CD8-positive, alpha-beta memory T cell (primary cell): ENCODE data around the gene FAAH2. TPM values are rescaled to one million over a fixed set of nuclear protein-coding genes. Genes with fewer than 3 reads are reported as not detected.

ENCODE experiments used
- CTCF ChIA-PET: fragments of 350-600 bp; sonication (Branson Sonifier 250); formaldehyde crosslinking; loops from one replicate; lab custom pipeline; 2021; ENCODE audit warnings: antibody characterized with exemption; lab: Charles Lee
- POLR2A ChIA-PET: fragments of 350-600 bp; sonication (Branson Sonifier 250); formaldehyde crosslinking; loops from one replicate; lab custom pipeline; 2021; ENCODE audit warnings: antibody characterized with exemption; lab: Charles Lee
- DNase-seq, 5 donors: peaks; one replicate each; pipeline versions ENCODE4 v3.0.0 to v3.0.0-alpha.2; 2020 to 2022; ENCODE audit warnings: mixed read lengths in 1 of 5
- H3K27ac ChIP-seq: one replicate; pipeline ENCODE4 v1.7.0; 2013; ENCODE audit warnings: low read depth, mild to moderate bottlenecking, low read length, moderate library complexity
- H3K27me3 ChIP-seq: 2 replicates; pipeline ENCODE4 v1.7.0; 2013; ENCODE audit warnings: low read length, mild to moderate bottlenecking; ENCODE audit not compliant: insufficient read depth, poor library complexity, severe bottlenecking
- H3K36me3 ChIP-seq: 2 replicates; pipeline ENCODE4 v1.7.0; 2013; ENCODE audit warnings: mild to moderate bottlenecking, low read length, moderate library complexity; ENCODE audit not compliant: insufficient read depth
- H3K4me1 ChIP-seq: 2 replicates; pipeline ENCODE4 v1.7.0; 2013; ENCODE audit warnings: mild to moderate bottlenecking, low read length, moderate library complexity; ENCODE audit not compliant: insufficient read depth
- H3K4me3 ChIP-seq: 2 replicates; pipeline ENCODE4 v1.7.0; 2013; ENCODE audit warnings: mild to moderate bottlenecking, low read length
- H3K9me3 ChIP-seq: 2 replicates; pipeline ENCODE4 v1.7.0; 2013; ENCODE audit warnings: mild to moderate bottlenecking, low read length
- H3K27ac Mint-ChIP-seq, 8 donors: one replicate each; pipeline ENCODE4 v1.8.0; 2020 to 2021; ENCODE audit warnings: mixed read lengths in 8 of 8, mild to moderate bottlenecking in 6 of 8, inconsistent platforms in 3 of 8, moderate library complexity in 3 of 8
- H3K27me3 Mint-ChIP-seq, 2 donors: one replicate each; pipeline ENCODE4 v1.8.0; 2020 to 2021; ENCODE audit warnings: mixed read lengths in 2 of 2, mild to moderate bottlenecking in 1 of 2, moderate library complexity in 1 of 2
- H3K36me3 Mint-ChIP-seq, 3 donors: one replicate each; pipeline ENCODE4 v1.8.0; 2020 to 2021; ENCODE audit warnings: mixed read lengths in 3 of 3, inconsistent platforms in 1 of 3, mild to moderate bottlenecking in 1 of 3
- H3K4me1 Mint-ChIP-seq, 3 donors: one replicate each; pipeline ENCODE4 v1.8.0; 2020 to 2021; ENCODE audit warnings: mixed read lengths in 3 of 3, inconsistent platforms in 1 of 3, mild to moderate bottlenecking in 1 of 3
- H3K4me3 Mint-ChIP-seq, 7 donors: one replicate each; pipeline ENCODE4 v1.8.0; 2020 to 2021; ENCODE audit warnings: mixed read lengths in 7 of 7, mild to moderate bottlenecking in 6 of 7, moderate library complexity in 4 of 7, inconsistent platforms in 2 of 7
- H3K9me3 Mint-ChIP-seq, 5 donors: one replicate each; pipeline ENCODE4 v1.8.0; 2020 to 2022; ENCODE audit warnings: mixed read lengths in 5 of 5, mild to moderate bottlenecking in 3 of 5, moderate library complexity in 2 of 5, inconsistent platforms in 1 of 5
- polyA plus RNA-seq: library from polyadenylated mRNA; unstranded; fragments of 300-500 nt; fragmentation: Illumina TruSeq; gene quantifications from one replicate; pipeline ENCODE4 v1.2.3, GENCODE V29; 2021
- total RNA-seq, 2 experiments: library from RNA; stranded (reverse); gene quantifications; one replicate each; pipeline ENCODE4 v1.2.3, GENCODE V29; 2021

The FAAH2 gene, protein sequence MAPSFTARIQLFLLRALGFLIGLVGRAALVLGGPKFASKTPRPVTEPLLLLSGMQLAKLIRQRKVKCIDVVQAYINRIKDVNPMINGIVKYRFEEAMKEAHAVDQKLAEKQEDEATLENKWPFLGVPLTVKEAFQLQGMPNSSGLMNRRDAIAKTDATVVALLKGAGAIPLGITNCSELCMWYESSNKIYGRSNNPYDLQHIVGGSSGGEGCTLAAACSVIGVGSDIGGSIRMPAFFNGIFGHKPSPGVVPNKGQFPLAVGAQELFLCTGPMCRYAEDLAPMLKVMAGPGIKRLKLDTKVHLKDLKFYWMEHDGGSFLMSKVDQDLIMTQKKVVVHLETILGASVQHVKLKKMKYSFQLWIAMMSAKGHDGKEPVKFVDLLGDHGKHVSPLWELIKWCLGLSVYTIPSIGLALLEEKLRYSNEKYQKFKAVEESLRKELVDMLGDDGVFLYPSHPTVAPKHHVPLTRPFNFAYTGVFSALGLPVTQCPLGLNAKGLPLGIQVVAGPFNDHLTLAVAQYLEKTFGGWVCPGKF
- total RNA-seq: 1 to 10 TPM; 2.0 to 2.4 TPM
- 6.6 TPM for polyA plus RNA-seq

DNA sequence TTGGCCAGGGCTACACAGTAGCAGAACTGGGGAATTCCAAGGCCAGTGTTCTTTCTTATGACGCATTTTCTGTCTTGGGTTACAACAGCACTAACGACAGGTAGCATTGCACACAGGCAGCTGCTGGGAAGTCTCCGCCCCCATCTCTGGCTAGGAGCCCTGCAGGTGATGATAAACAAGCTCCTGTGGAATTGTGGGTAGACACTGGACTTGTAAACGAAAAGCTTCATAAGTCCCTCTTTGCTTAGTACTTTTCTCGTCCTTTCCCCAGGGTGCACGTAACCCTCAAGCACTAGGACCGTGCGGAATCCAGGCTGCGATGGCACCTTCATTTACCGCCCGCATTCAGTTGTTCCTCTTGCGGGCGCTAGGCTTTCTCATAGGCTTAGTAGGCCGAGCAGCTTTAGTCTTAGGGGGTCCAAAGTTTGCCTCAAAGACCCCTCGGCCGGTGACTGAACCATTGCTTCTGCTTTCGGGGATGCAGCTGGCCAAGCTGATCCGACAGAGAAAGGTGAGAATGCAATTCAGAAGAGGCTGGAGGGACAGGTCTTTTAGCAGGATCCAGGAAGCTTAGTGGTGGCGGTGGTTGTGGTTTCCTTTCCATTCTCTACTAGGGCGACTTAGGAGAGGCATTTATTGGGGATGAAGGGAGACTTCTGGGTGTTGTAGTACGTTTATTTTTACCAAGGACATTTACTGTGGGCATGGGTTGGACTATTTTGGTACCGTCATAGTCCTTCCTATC lies at the start of gene FAAH2:
TSS of gene FAAH2 (plus strand) at position 200 of the 745 bp plus-strand sequence. CDS start at position 320, 120 bp downstream.
- CTCF ChIA-PET: interaction anchor here (0.5 to 0.9 kb wide), 2 partner anchors 165 to 498 kb away, joined by 3 to 4 read pairs; partner anchors contain the start of gene SPIN2B

DNA sequence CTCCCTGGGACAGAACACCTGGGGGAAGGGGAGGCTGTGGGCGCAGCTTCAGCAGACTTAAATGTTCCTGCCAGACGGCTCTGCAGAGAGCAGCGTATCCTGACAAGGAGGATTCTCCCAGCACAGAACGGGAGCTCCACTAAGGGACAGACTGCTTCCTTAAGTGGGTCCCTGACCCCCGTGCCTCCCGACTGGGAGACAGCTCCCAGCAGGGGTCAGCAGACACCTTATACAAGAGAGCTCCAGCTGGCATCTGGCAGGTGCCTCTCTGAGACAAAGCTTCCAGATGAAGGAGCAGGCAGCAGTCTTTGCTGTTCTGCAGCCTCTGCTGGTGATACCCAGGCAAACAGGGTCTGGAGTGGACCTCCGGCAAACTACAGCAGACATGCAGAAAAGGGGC lies 44.5 kb upstream of the FAAH2 start:
- H3K36me3 Mint-ChIP-seq: peaks cover 0 to 18% (median 12%) of the 10 kb centered on the region in 3 donors
- no peak overlapping the region for H3K27ac Mint-ChIP-seq
- DNase-seq: no peak
- peaks cover 0 to 16% of the 10 kb centered on the region in 2 donors for H3K27me3 Mint-ChIP-seq
- no peak overlapping the region for H3K4me3 ChIP-seq
- ChIA-PET POLR2A (no interaction called here), CTCF (no interaction called here)
- H3K9me3 ChIP-seq: no peaks in the 10 kb centered on the region
- peaks cover 6 to 56% (median 16%) of the 10 kb centered on the region in 5 donors for H3K9me3 Mint-ChIP-seq
- no peak overlapping the region for H3K4me3 Mint-ChIP-seq
- no peaks in the 10 kb centered on the region for H3K4me1 ChIP-seq
- no peak overlapping the region for H3K27ac ChIP-seq
- no peaks in the 10 kb centered on the region for H3K4me1 Mint-ChIP-seq
- no peaks in the 10 kb centered on the region for H3K27me3 ChIP-seq
- no peaks in the 10 kb centered on the region for H3K36me3 ChIP-seq

More for the DNA sequence above, at the start of gene FAAH2:
- H3K27me3 ChIP-seq: no peaks in the 10 kb centered on the region
- Mint-ChIP-seq H3K27ac (peak within 1 kb of the TSS; percentile 15 to 92 (median 84)), H3K36me3 (peaks cover 0 to 4% (median 0%) of the 10 kb centered on the region in 3 donors), H3K27me3 (peaks cover 0 to 2% of the 10 kb centered on the region in 2 donors), H3K4me1 (peaks cover 11 to 51% (median 51%) of the 10 kb centered on the region in 3 donors), H3K4me3 (peak within 1 kb of the TSS; percentile 82 to 99 (median 90)), H3K9me3 (no peaks in the 10 kb centered on the region)
- no peaks in the 10 kb centered on the region for H3K36me3 ChIP-seq
- POLR2A ChIA-PET: no interaction called here
- H3K4me3 ChIP-seq: peak within 1 kb of the TSS; percentile 87
- H3K27ac ChIP-seq: peak within 1 kb of the TSS; percentile 31
- H3K9me3 ChIP-seq: no peaks in the 10 kb centered on the region
- no peaks in the 10 kb centered on the region for H3K4me1 ChIP-seq
- DNase-seq: peak; percentile 21 to 72 (median 46)

DNA sequence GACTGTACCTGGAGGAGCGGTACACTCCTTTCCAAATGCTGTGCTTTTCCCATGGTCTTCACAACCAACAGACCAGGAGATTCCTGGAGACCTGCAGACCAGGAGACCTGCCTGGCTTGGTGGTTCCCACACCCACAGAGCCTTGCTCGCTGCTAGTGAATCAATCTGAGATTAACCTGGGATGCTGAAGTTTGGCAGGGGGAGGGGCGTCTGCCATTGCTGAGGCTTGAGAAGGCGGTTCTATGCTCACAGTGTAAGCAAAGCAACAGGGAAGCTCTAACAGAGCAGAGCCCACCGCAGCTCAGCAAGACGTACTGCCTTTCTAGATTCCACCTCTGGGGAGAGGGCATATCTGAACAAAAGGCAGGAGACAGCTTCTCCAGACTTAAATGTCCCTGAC lies 34.5 kb upstream of the FAAH2 start:
- H3K4me3 Mint-ChIP-seq: no peak overlapping the region
- Histone ChIP-seq H3K27ac (no peak overlapping the region), H3K36me3 (no peaks in the 10 kb centered on the region), H3K4me1 (no peaks in the 10 kb centered on the region), H3K9me3 (no peaks in the 10 kb centered on the region), H3K27me3 (no peaks in the 10 kb centered on the region), H3K4me3 (no peak overlapping the region)
- CTCF ChIA-PET: no interaction called here
- no peak overlapping the region for H3K27ac Mint-ChIP-seq
- DNase-seq: no peak
- POLR2A ChIA-PET: no interaction called here
- peaks cover 0 to 6% of the 10 kb centered on the region in 2 donors for H3K27me3 Mint-ChIP-seq
- H3K36me3 Mint-ChIP-seq: no peaks in the 10 kb centered on the region
- H3K9me3 Mint-ChIP-seq: peaks cover 0 to 45% (median 27%) of the 10 kb centered on the region in 5 donors
- no peaks in the 10 kb centered on the region for H3K4me1 Mint-ChIP-seq

DNA sequence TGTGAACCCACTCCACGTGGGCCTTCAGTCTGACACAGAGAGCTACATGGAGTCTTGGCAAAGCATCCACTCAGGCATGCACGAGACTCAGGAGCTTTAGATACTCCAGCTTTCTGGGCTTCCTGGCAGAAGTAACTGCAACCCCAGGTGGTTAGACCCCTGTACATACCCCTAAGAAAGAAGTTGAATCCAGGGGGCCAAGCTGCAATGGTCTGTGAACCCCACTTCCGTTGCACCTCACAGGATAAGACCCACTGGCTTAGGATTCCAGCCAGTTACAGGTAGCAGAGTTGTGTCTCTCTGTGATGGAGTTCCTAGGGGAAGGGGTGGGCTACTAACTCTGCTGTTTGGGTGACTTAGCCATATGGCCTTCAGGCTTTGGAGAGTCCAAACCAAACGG lies 21.4 kb upstream of the FAAH2 start:
- Mint-ChIP-seq H3K27me3 (peaks cover 7% of the 10 kb centered on the region in 2 donors), H3K4me1 (no peaks in the 10 kb centered on the region), H3K4me3 (no peak overlapping the region), H3K27ac (no peak overlapping the region), H3K36me3 (no peaks in the 10 kb centered on the region), H3K9me3 (peaks cover 8 to 21% (median 14%) of the 10 kb centered on the region in 5 donors)
- no peak for DNase-seq
- Histone ChIP-seq H3K27me3 (no peaks in the 10 kb centered on the region), H3K36me3 (no peaks in the 10 kb centered on the region), H3K4me1 (no peaks in the 10 kb centered on the region), H3K27ac (no peak overlapping the region), H3K4me3 (no peak overlapping the region), H3K9me3 (no peaks in the 10 kb centered on the region)
- ChIA-PET CTCF (no interaction called here), POLR2A (no interaction called here)

DNA sequence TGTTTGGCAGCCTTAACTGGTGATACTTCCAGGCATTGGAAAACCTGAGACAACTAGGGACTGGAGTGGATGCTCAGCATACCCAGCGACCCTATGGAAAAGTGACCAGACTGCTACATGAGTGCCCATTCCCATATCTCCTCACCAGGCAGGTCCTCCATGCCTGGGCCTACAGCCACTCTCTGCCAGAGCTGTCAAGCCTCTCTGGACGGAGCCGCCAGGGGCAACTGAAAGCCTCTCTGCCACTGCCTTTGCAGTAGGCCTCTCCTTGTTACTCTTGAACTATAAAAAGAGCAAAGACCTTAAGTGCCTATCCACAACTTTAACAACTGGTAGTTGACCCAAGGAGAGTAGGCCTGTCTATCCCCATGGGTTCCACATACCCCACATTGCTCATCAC lies 20.2 kb upstream of the FAAH2 start:
- H3K27me3 Mint-ChIP-seq: peaks cover 7% of the 10 kb centered on the region in 2 donors
- ChIA-PET CTCF (no interaction called here), POLR2A (no interaction called here)
- DNase-seq: no peak
- Histone ChIP-seq H3K4me1 (no peaks in the 10 kb centered on the region), H3K27ac (no peak overlapping the region), H3K36me3 (no peaks in the 10 kb centered on the region), H3K9me3 (no peaks in the 10 kb centered on the region), H3K27me3 (no peaks in the 10 kb centered on the region), H3K4me3 (no peak overlapping the region)
- H3K36me3 Mint-ChIP-seq: no peaks in the 10 kb centered on the region
- H3K4me3 Mint-ChIP-seq: no peak overlapping the region
- no peaks in the 10 kb centered on the region for H3K4me1 Mint-ChIP-seq
- H3K27ac Mint-ChIP-seq: no peak overlapping the region
- H3K9me3 Mint-ChIP-seq: peaks cover 8 to 21% (median 14%) of the 10 kb centered on the region in 5 donors

DNA sequence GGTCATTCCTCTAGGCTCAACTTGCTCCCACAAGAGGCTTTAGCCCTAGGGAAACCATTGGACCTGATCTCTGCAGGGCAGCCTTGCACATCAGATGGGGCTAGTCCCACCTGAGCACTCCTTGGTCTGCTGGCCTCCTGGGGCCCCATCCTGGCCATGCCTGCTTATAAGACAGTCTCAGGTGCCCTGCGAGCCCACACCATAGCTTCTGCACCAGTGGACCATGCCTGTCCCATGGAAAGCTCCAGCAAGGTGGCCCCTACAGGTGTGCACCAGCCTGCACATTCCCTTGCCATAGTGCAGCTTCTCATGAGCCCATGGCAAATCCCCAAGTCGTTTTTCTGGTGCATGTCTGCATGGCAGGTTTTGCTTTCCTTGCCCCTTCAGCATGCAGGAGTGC lies 19.6 kb upstream of the FAAH2 start:
- no peak overlapping the region for H3K27ac ChIP-seq
- H3K4me1 Mint-ChIP-seq: no peaks in the 10 kb centered on the region
- ChIA-PET POLR2A (no interaction called here), CTCF (no interaction called here)
- H3K4me3 ChIP-seq: no peak overlapping the region
- H3K27me3 ChIP-seq: no peaks in the 10 kb centered on the region
- H3K36me3 ChIP-seq: no peaks in the 10 kb centered on the region
- no peaks in the 10 kb centered on the region for H3K4me1 ChIP-seq
- no peak for DNase-seq
- peaks cover 7% of the 10 kb centered on the region in 2 donors for H3K27me3 Mint-ChIP-seq
- no peaks in the 10 kb centered on the region for H3K36me3 Mint-ChIP-seq
- no peak overlapping the region for H3K4me3 Mint-ChIP-seq
- H3K9me3 Mint-ChIP-seq: peaks cover 8 to 21% (median 14%) of the 10 kb centered on the region in 5 donors
- H3K27ac Mint-ChIP-seq: no peak overlapping the region
- no peaks in the 10 kb centered on the region for H3K9me3 ChIP-seq

DNA sequence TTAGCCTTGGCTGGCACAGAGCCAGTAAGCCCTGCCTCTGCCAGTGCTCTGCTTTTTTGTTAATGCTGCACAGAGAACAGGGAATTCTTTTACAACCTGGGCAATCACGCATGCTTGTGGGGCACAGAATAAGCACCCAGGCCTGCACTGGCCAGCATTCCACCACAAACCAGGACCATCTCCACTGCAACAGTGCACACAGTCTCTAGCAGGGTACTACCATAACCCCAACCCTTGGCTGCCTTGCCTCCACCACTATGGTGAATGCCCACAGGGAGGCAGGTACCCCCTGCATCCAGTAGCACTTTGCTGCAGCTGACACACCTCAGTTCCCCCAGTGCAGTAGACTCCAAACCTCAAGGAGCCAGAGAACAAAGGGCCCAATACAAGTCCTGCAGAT lies 19.2 kb upstream of the FAAH2 start:
- H3K4me1 Mint-ChIP-seq: no peaks in the 10 kb centered on the region
- no peak for DNase-seq
- no peaks in the 10 kb centered on the region for H3K36me3 Mint-ChIP-seq
- Histone ChIP-seq H3K27me3 (no peaks in the 10 kb centered on the region), H3K4me1 (no peaks in the 10 kb centered on the region), H3K36me3 (no peaks in the 10 kb centered on the region), H3K4me3 (no peak overlapping the region), H3K27ac (no peak overlapping the region), H3K9me3 (no peaks in the 10 kb centered on the region)
- H3K4me3 Mint-ChIP-seq: no peak overlapping the region
- H3K9me3 Mint-ChIP-seq: peaks cover 8 to 21% (median 14%) of the 10 kb centered on the region in 5 donors
- peaks cover 7% of the 10 kb centered on the region in 2 donors for H3K27me3 Mint-ChIP-seq
- no peak overlapping the region for H3K27ac Mint-ChIP-seq
- ChIA-PET POLR2A (no interaction called here), CTCF (no interaction called here)

DNA sequence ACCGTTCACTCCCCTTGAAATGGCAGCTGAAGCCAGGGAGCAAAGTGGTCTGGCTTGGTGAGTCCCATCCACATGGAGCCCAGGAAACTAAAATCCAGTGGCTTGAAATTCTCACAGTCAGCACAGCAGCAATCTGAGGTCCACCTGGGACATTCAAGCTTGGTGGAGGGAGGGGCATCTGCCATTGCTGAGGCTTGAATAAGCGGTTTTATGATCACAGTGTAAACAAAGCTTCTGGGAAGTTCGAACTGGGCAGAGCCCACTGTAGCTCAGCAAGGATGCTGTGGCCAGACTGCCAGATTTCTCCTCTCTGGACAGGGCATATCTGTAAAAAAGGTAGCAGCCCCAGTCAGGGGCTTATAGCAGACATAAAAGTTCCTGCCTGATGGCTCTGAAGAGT lies 15.5 kb upstream of the FAAH2 start:
- Mint-ChIP-seq H3K9me3 (peaks cover 8 to 18% (median 12%) of the 10 kb centered on the region in 5 donors), H3K27me3 (peaks cover 7 to 10% of the 10 kb centered on the region in 2 donors), H3K27ac (no peak overlapping the region), H3K4me1 (no peaks in the 10 kb centered on the region), H3K36me3 (no peaks in the 10 kb centered on the region), H3K4me3 (no peak overlapping the region)
- no peaks in the 10 kb centered on the region for H3K36me3 ChIP-seq
- no peak overlapping the region for H3K4me3 ChIP-seq
- ChIA-PET CTCF (no interaction called here), POLR2A (no interaction called here)
- H3K27ac ChIP-seq: no peak overlapping the region
- no peaks in the 10 kb centered on the region for H3K9me3 ChIP-seq
- DNase-seq: no peak
- H3K27me3 ChIP-seq: no peaks in the 10 kb centered on the region
- no peaks in the 10 kb centered on the region for H3K4me1 ChIP-seq
